ENCODE data around the gene HMGXB3. TPM values are rescaled to one million over a fixed set of nuclear protein-coding genes. Genes with fewer than 3 reads are reported as not detected.
A peak's percentile ranks its signal among the peaks of the same experiment; 100 is the strongest.

Gene HMGXB3
- total and polyA plus RNA-seq, 4 donors, result 2.7 to 22.9 (median 11.0) TPM

DNA sequence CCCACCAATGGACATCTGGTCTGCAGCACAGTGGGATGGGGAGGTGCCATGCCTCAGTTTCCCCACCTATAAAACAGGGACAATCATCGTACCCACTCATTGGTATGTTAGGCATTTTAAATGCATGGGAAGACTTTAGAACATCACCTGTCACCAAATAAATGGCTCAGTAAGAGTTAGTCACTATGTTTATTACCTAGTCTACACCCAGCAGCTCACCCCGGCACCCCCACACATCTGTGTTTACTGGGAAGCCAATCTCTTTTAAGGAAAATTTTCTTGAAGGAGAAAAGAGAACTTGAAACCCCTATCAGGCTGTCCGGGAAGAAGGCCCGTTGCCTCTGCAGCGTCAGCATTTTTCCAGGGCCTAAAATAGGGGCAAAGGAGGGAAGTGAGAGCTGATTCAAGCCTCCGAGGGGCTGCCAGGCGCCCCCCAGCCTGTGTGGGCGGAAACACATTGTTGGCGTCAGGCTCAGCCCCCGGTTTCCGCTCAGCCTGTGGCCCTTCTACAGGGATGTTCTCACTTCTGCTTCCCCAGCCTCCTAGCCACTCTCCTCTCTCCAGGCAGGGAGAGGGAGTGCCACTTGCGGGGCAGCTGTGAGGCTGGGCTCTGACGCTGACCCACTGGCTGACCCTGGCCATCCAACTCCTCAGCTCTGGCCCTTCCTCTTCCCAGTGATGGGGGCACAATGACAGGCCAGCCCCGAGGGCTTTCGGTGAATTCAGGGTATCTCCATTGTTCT lies 81.2 kb downstream of the HMGXB3 start:
- DNase-seq (ENCODE audit: low spot score), result no peak
- Histone ChIP-seq H3K27ac (ENCODE audit: low read depth in 1 of 2, low read length in 2 of 2) (no peak overlapping the region), H3K9me3 (ENCODE audit: control insufficient read depth in 4 of 4, low read length in 3 of 4) (no peaks in the 10 kb centered on the region), H3K4me3 (ENCODE audit: low read depth in 1 of 3, low read length in 3 of 3) (no peak overlapping the region), H3K9ac (ENCODE audit: low read depth in 1 of 2, low read length in 2 of 2) (no peak overlapping the region), H3K27me3 (ENCODE audit: control insufficient read depth in 4 of 4, insufficient read depth in 4 of 4, low read length in 3 of 4) (peaks cover 0 to 5% (median 0%) of the 10 kb centered on the region in 4 donors), H3K4me1 (ENCODE audit: control insufficient read depth in 4 of 4, insufficient read depth in 4 of 4, low read length in 3 of 4) (peaks cover 0 to 2% (median 0%) of the 10 kb centered on the region in 4 donors), H3K36me3 (ENCODE audit: control insufficient read depth in 4 of 4, insufficient read depth in 3 of 4, low read depth in 1 of 4, low read length in 3 of 4) (peaks cover 0 to 3% (median 0%) of the 10 kb centered on the region in 4 donors)
- no peak for TF ChIP-seq FOXA2 (IDR thresholded peaks at IDR 0.05)
- no peak for TF ChIP-seq RAD21 (IDR thresholded peaks at IDR 0.05)
- no peak for TF ChIP-seq HNF4G (IDR thresholded peaks at IDR 0.05)
- TF ChIP-seq YY1 (IDR thresholded peaks at IDR 0.05), result no peak
- no peak for TF ChIP-seq FOXA1 (IDR thresholded peaks at IDR 0.05)
- TF ChIP-seq, protein P1, sequence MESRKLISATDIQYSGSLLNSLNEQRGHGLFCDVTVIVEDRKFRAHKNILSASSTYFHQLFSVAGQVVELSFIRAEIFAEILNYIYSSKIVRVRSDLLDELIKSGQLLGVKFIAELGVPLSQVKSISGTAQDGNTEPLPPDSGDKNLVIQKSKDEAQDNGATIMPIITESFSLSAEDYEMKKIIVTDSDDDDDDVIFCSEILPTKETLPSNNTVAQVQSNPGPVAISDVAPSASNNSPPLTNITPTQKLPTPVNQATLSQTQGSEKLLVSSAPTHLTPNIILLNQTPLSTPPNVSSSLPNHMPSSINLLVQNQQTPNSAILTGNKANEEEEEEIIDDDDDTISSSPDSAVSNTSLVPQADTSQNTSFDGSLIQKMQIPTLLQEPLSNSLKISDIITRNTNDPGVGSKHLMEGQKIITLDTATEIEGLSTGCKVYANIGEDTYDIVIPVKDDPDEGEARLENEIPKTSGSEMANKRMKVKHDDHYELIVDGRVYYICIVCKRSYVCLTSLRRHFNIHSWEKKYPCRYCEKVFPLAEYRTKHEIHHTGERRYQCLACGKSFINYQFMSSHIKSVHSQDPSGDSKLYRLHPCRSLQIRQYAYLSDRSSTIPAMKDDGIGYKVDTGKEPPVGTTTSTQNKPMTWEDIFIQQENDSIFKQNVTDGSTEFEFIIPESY (IDR thresholded peaks at IDR 0.05), result no peak
- TF ChIP-seq, protein P2, sequence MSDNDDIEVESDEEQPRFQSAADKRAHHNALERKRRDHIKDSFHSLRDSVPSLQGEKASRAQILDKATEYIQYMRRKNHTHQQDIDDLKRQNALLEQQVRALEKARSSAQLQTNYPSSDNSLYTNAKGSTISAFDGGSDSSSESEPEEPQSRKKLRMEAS (IDR thresholded peaks at IDR 0.05), result no peak
- TF ChIP-seq RXRA (IDR thresholded peaks at IDR 0.05), result no peak
- TF ChIP-seq, protein P3, sequence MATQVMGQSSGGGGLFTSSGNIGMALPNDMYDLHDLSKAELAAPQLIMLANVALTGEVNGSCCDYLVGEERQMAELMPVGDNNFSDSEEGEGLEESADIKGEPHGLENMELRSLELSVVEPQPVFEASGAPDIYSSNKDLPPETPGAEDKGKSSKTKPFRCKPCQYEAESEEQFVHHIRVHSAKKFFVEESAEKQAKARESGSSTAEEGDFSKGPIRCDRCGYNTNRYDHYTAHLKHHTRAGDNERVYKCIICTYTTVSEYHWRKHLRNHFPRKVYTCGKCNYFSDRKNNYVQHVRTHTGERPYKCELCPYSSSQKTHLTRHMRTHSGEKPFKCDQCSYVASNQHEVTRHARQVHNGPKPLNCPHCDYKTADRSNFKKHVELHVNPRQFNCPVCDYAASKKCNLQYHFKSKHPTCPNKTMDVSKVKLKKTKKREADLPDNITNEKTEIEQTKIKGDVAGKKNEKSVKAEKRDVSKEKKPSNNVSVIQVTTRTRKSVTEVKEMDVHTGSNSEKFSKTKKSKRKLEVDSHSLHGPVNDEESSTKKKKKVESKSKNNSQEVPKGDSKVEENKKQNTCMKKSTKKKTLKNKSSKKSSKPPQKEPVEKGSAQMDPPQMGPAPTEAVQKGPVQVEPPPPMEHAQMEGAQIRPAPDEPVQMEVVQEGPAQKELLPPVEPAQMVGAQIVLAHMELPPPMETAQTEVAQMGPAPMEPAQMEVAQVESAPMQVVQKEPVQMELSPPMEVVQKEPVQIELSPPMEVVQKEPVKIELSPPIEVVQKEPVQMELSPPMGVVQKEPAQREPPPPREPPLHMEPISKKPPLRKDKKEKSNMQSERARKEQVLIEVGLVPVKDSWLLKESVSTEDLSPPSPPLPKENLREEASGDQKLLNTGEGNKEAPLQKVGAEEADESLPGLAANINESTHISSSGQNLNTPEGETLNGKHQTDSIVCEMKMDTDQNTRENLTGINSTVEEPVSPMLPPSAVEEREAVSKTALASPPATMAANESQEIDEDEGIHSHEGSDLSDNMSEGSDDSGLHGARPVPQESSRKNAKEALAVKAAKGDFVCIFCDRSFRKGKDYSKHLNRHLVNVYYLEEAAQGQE (IDR thresholded peaks at IDR 0.05), result no peak
- TF ChIP-seq, protein P4, sequence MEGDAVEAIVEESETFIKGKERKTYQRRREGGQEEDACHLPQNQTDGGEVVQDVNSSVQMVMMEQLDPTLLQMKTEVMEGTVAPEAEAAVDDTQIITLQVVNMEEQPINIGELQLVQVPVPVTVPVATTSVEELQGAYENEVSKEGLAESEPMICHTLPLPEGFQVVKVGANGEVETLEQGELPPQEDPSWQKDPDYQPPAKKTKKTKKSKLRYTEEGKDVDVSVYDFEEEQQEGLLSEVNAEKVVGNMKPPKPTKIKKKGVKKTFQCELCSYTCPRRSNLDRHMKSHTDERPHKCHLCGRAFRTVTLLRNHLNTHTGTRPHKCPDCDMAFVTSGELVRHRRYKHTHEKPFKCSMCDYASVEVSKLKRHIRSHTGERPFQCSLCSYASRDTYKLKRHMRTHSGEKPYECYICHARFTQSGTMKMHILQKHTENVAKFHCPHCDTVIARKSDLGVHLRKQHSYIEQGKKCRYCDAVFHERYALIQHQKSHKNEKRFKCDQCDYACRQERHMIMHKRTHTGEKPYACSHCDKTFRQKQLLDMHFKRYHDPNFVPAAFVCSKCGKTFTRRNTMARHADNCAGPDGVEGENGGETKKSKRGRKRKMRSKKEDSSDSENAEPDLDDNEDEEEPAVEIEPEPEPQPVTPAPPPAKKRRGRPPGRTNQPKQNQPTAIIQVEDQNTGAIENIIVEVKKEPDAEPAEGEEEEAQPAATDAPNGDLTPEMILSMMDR (IDR thresholded peaks at IDR 0.05; ENCODE audit: low read depth, low read length, missing input control), result no peak
- TF ChIP-seq GABPA (IDR thresholded peaks at IDR 0.05 in 1 of 2, conservative IDR thresholded peaks at IDR 0.05 in 1 of 2), result no peak
- WGBS, result 42% methylated on average over 15 of the region's 15 CpGs

DNA sequence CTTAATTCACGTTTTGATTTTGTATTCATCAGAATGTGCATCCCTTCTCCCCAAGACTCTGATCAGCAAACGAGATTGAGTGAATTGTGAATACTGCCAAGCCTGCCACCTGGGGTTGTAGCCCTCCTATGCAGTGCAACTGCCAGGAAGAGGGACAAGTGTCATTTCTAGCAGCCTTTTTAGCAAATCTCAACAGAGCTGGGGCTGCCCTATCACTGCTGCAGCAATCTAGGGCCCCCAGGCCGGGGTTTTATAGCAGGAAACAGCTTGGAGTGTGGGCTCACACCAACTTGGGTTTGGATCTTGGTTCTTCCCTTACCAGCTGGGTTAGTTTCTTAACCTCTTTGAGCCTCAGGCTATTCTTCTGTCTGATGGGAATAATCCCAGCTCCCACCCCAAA lies 81.8 kb downstream of the HMGXB3 start:
- WGBS, result 55% methylated on average over 3 of the region's 3 CpGs
- Histone ChIP-seq H3K27ac (ENCODE audit: low read depth in 1 of 2, low read length in 2 of 2) (no peak overlapping the region), H3K27me3 (ENCODE audit: control insufficient read depth in 4 of 4, insufficient read depth in 4 of 4, low read length in 3 of 4) (peaks cover 0 to 5% (median 0%) of the 10 kb centered on the region in 4 donors), H3K36me3 (ENCODE audit: control insufficient read depth in 4 of 4, insufficient read depth in 3 of 4, low read depth in 1 of 4, low read length in 3 of 4) (peaks cover 0 to 3% (median 0%) of the 10 kb centered on the region in 4 donors), H3K9ac (ENCODE audit: low read depth in 1 of 2, low read length in 2 of 2) (peak overlapping the region in 1 of 2 donors; percentile 39), H3K4me3 (ENCODE audit: low read depth in 1 of 3, low read length in 3 of 3) (no peak overlapping the region), H3K9me3 (ENCODE audit: control insufficient read depth in 4 of 4, low read length in 3 of 4) (no peaks in the 10 kb centered on the region), H3K4me1 (ENCODE audit: control insufficient read depth in 4 of 4, insufficient read depth in 4 of 4, low read length in 3 of 4) (peaks cover 0 to 2% (median 0%) of the 10 kb centered on the region in 4 donors)
- DNase-seq (ENCODE audit: low spot score), result no peak
- TF ChIP-seq GABPA (IDR thresholded peaks at IDR 0.05 in 1 of 2, conservative IDR thresholded peaks at IDR 0.05 in 1 of 2), result no peak
- no peak for TF ChIP-seq NR2F2 (IDR thresholded peaks at IDR 0.05)
- TF ChIP-seq HNF4G (IDR thresholded peaks at IDR 0.05), result no peak
- TF ChIP-seq, protein P2 (IDR thresholded peaks at IDR 0.05), result no peak
- TF ChIP-seq YY1 (IDR thresholded peaks at IDR 0.05), result no peak
- TF ChIP-seq, protein P1 (IDR thresholded peaks at IDR 0.05), result no peak
- TF ChIP-seq RXRA (IDR thresholded peaks at IDR 0.05), result no peak
- TF ChIP-seq, protein P5, sequence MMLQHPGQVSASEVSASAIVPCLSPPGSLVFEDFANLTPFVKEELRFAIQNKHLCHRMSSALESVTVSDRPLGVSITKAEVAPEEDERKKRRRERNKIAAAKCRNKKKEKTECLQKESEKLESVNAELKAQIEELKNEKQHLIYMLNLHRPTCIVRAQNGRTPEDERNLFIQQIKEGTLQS (IDR thresholded peaks at IDR 0.05), result no peak
- no peak for TF ChIP-seq RAD21 (IDR thresholded peaks at IDR 0.05)
- no peak for TF ChIP-seq FOXA2 (IDR thresholded peaks at IDR 0.05)
